Esophagus squamous epithelium (tissue), 5 donors: ENCODE data around the gene IL20. TPM values are rescaled to one million over a fixed set of nuclear protein-coding genes. Genes with fewer than 3 reads are reported as not detected.

Experiments used
- DNase-seq: peaks from one replicate; lab custom pipeline; 2025; lab: John Stamatoyannopoulos, UW
- H3K27ac ChIP-seq, 4 donors: fragments of 200-600 bp; sonication (generic); one replicate each; pipeline ENCODE4 v1.5.1; 2016 to 2019; ENCODE audit warnings: mild to moderate bottlenecking in 1 of 4
- H3K27me3 ChIP-seq, 4 donors: fragments of 200-600 bp; sonication (generic); 1 replicate in 3 of 4; 2 replicates in 1 of 4; pipeline versions ENCODE4 v1.5.1 to v1.6.0; 2017 to 2021; ENCODE audit warnings: antibody characterized with exemption in 1 of 4
- H3K36me3 ChIP-seq, 3 donors: fragments of 200-600 bp; sonication (generic); one replicate each; pipeline ENCODE4 v1.5.1; 2016 to 2019
- H3K4me1 ChIP-seq, 3 donors: fragments of 200-600 bp; sonication (generic); one replicate each; pipeline ENCODE4 v1.5.1; 2017 to 2019
- H3K4me3 ChIP-seq, 4 donors: fragments of 200-600 bp; sonication (generic); 1 replicate in 3 of 4; 2 replicates in 1 of 4; pipeline ENCODE4 v1.5.1; 2016 to 2019; ENCODE audit warnings: mild to moderate bottlenecking in 2 of 4, moderate library complexity in 1 of 4
- H3K9me3 ChIP-seq, 3 donors: fragments of 200-600 bp; sonication (generic); one replicate each; pipeline ENCODE4 v1.5.1; 2016 to 2019
- POLR2A ChIP-seq, 4 donors: fragments of 450-650 bp; IDR thresholded peaks; one replicate each; pipeline ENCODE4 v1.6.1; 2017; ENCODE audit warnings: antibody characterized with exemption in 4 of 4, mild to moderate bottlenecking in 4 of 4, moderate library complexity in 3 of 4
- WGBS, 2 donors: methylation state at CpG; one replicate each; pipeline ENCODE4 v1.1.5; 2018; 5-methylcytosine and 5-hydroxymethylcytosine counted together
- intact Hi-C: fragments of 100-400 bp; cut with DNase I; formaldehyde crosslinking; loops from one replicate; pipeline ENCODE4 v1.15.0; 2022
- total RNA-seq, 4 donors: library from RNA; depleted of rRNA; stranded (reverse); fragments of >200 nt; gene quantifications; one replicate each; pipeline ENCODE4 v1.1.0, GENCODE V29; 2016
- TF ChIP-seq, protein P1 (sequence below), 6 experiments: fragments of 450-650 bp in 4 of 6; fragments of 200-600 bp in 2 of 6; sonication (generic) in 2 of 6; IDR thresholded peaks; one replicate each; pipeline ENCODE4 v1.5.1; 2016 to 2019; ENCODE audit warnings: antibody characterized with exemption in 6 of 6, mild to moderate bottlenecking in 4 of 6, moderate library complexity in 4 of 6
- donor health status: DM: yes; HTN: yes; CAD: no.

The IL20 gene
- total RNA-seq, 4 donors from 2014 or later = 1.1 TPM; not detected in 3

DNA sequence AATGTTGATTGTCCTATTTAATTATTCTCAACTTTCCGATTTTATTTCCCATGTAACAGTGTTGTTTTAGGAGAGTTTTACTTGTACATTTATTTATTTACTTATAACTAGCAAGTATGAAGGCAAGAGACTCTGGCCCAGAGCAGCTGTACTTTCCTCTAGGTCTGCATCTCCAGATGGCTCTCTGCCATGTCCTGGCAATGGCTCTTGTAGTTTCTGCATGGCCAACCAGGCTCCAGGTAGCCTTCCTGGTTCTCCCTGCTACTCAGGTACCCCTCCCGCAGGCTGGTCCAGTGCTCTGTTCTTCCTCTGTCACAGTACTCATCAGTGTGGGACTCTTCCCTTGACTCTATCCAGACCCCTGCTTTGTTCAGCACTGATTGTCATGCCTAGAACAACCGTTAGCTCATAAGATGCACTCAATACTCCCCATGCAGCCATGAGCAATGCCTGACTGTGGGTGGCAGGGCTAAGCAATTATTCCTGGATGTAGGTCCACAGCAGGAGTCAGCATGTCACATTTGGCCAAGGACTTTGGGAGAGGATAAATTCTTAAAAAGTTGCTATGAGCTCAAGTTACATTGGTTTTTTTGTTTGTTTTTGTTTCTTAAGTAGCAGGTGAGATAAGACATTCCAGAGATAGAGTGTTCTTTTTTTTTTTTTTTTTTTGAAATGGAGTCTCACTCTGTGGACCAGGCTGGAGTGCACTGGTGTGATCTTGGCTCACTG is 10.9 kb upstream of the IL20 start:
- H3K27me3 ChIP-seq = peaks cover 0 to 7% (median 0%) of the 10 kb centered on the region in 4 donors
- no peak overlapping the region for H3K4me3 ChIP-seq
- no peak for DNase-seq
- 79 to 82% methylated on average over 3 of the region's 3 CpGs for WGBS, 2 donors
- H3K27ac ChIP-seq = no peak overlapping the region
- peaks cover 0 to 9% (median 0%) of the 10 kb centered on the region in 3 donors for H3K9me3 ChIP-seq
- H3K4me1 ChIP-seq = peaks cover 0 to 10% (median 0%) of the 10 kb centered on the region in 3 donors
- intact Hi-C loops = no loop called here
- TF ChIP-seq POLR2A (IDR thresholded peaks at IDR 0.05) = no peak
- TF ChIP-seq, protein P1, sequence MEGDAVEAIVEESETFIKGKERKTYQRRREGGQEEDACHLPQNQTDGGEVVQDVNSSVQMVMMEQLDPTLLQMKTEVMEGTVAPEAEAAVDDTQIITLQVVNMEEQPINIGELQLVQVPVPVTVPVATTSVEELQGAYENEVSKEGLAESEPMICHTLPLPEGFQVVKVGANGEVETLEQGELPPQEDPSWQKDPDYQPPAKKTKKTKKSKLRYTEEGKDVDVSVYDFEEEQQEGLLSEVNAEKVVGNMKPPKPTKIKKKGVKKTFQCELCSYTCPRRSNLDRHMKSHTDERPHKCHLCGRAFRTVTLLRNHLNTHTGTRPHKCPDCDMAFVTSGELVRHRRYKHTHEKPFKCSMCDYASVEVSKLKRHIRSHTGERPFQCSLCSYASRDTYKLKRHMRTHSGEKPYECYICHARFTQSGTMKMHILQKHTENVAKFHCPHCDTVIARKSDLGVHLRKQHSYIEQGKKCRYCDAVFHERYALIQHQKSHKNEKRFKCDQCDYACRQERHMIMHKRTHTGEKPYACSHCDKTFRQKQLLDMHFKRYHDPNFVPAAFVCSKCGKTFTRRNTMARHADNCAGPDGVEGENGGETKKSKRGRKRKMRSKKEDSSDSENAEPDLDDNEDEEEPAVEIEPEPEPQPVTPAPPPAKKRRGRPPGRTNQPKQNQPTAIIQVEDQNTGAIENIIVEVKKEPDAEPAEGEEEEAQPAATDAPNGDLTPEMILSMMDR (IDR thresholded peaks at IDR 0.05) = no peak
- no peaks in the 10 kb centered on the region for H3K36me3 ChIP-seq

DNA sequence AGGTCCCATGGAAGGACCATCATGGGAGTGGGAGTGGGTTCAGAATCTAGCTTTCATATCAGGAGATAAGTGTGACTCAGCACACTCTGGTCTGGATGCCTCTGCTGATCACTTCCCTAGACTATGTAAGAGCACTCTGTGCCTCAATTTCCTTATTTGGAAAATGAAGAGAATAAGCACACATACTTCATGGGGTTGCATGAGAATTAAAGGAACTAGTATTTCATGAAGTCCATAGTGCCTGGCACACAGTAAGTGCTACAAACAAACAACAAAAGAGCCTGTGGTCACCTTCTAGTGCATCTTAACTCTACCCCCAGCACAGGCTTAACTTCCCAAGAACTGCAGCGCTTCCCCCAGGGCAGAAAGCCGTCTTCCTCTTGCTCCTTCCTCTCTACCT is 9.6 kb upstream of the IL20 start:
- H3K4me3 ChIP-seq = no peak overlapping the region
- TF ChIP-seq, protein P1 (IDR thresholded peaks at IDR 0.05) = no peak
- TF ChIP-seq POLR2A (IDR thresholded peaks at IDR 0.05) = no peak
- DNase-seq = no peak
- intact Hi-C loops = no loop called here
- H3K9me3 ChIP-seq = peaks cover 0 to 9% (median 0%) of the 10 kb centered on the region in 3 donors
- 89 to 92% methylated on average over 2 of the region's 2 CpGs for WGBS, 2 donors
- no peak overlapping the region for H3K27ac ChIP-seq
- H3K4me1 ChIP-seq = peaks cover 0 to 10% (median 0%) of the 10 kb centered on the region in 3 donors
- H3K27me3 ChIP-seq = peaks cover 0 to 14% (median 0%) of the 10 kb centered on the region in 4 donors
- H3K36me3 ChIP-seq = no peaks in the 10 kb centered on the region

DNA sequence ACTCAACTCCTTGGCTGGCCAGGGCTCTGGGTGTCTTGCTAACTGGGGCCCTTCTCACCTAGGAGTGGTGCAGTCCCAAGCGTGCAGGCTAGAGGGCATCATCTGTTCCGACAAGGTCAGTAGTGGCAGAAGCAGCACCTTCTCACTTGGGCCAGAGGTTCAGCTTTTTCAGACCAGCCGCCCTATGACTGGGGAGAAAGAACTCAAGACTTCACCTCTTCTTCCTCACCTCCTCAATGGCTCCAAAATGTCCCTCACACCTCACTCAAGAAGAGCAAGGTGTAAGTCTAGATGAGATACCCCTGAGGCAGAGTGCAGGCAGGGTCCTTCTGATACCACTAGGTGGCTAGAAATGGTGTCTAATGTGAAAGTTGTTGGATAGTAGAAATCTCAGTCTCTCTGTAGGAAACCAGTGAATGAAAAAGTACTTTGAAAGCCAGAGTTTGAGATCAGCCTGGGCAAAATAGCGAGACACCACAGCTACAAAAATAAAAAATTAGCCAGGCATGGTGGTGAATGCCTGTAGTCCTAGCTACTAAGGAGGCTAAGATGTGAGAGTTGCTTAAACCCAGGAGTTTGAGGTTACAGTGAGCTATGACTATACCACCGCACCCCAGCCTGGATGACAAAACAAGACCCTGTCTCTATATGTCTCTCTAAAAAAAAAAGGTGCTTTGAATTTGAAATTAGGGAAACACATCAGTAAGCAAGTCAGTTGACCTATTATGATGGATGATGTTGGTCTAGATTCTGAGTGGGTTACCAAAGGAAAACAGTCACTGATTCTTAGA is 8.6 kb upstream of the IL20 start:
- Histone ChIP-seq H3K27me3 (peaks cover 0 to 25% (median 0%) of the 10 kb centered on the region in 4 donors), H3K9me3 (peaks cover 0 to 9% (median 0%) of the 10 kb centered on the region in 3 donors), H3K36me3 (no peaks in the 10 kb centered on the region), H3K4me3 (no peak overlapping the region), H3K27ac (no peak overlapping the region), H3K4me1 (peaks cover 0 to 10% (median 0%) of the 10 kb centered on the region in 3 donors)
- intact Hi-C loops = no loop called here
- TF ChIP-seq, protein P1 (IDR thresholded peaks at IDR 0.05) = peak in 3 of 6 experiments; percentile 7 to 32 (median 17)
- no peak for TF ChIP-seq POLR2A (IDR thresholded peaks at IDR 0.05)
- WGBS, 2 donors = 77 to 79% methylated on average over 2 to 5 of the region's 5 CpGs
- DNase-seq = no peak

DNA sequence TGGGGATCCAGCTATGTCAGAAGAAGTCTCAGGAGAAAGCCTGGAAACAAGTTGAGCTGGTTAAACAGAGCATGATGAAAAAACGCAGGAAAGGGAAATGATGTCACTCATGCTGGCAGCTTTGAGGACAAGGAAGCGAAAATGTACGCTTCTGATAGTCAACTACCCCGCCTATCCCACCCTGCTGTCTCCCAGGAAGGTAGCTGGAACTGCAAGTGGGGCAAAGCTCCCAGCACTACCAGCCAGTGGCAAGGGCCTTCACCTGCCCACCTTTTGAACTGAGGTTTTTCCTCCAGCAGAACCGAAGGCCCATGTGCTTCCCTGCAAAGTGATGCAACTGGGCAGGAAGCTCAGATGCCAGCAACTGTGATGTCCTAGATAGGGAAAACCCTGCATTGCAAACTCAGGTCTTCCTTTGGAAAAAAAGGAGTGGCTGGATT is 6.3 kb upstream of the IL20 start:
- Histone ChIP-seq H3K27me3 (peaks cover 0 to 33% (median 0%) of the 10 kb centered on the region in 4 donors), H3K4me3 (no peak overlapping the region), H3K27ac (peak overlapping the region in 2 of 4 donors; percentile 17 to 36), H3K36me3 (no peaks in the 10 kb centered on the region), H3K4me1 (peaks cover 0 to 10% (median 0%) of the 10 kb centered on the region in 3 donors), H3K9me3 (no peaks in the 10 kb centered on the region)
- no peak for DNase-seq
- no peak for TF ChIP-seq POLR2A (IDR thresholded peaks at IDR 0.05)
- TF ChIP-seq, protein P1 (IDR thresholded peaks at IDR 0.05) = no peak
- WGBS, 2 donors = 45 to 68% methylated on average over 5 of the region's 5 CpGs
- intact Hi-C loops = no loop called here
